Measurements from ENCODE around the gene PRKCE. TPM values are rescaled to one million over a fixed set of nuclear protein-coding genes. Genes with fewer than 3 reads are reported as not detected.

The PRKCE gene
- total and polyA plus RNA-seq, 2 donors (not counting 1 experiment from before 2014, with no cell fraction given): 14.1 to 19.0 TPM

- no peak overlapping the region for H2AFZ ChIP-seq (ENCODE audit: low read length)
- H3K36me3 ChIP-seq (ENCODE audit: control insufficient read depth, insufficient read depth, low read length): no peaks in the 10 kb centered on the region
- H3K79me2 ChIP-seq (ENCODE audit: control insufficient read depth, insufficient read depth, low read length): no peaks in the 10 kb centered on the region
- H3K9ac ChIP-seq (ENCODE audit: insufficient read depth, low read length): no peak overlapping the region
- peak overlapping the region; percentile 68 for H3K27ac ChIP-seq (ENCODE audit: insufficient read depth, low read length)
- no peaks in the 10 kb centered on the region for H3K27me3 ChIP-seq (ENCODE audit: control insufficient read depth, insufficient read depth, low read length)
- no peak overlapping the region for H3K4me3 ChIP-seq (replicated peaks in 1 of 4; ENCODE audit: control extremely low read depth in 1 of 4, insufficient read depth in 1 of 4, low read depth in 3 of 4, low read length in 4 of 4)
- peak; percentile 94 to 99 for DNase-seq (ENCODE audit: low read depth in 2 of 2)
- TF ChIP-seq EZH2 (IDR thresholded peaks at IDR 0.05; ENCODE audit: low read length, missing control alignments) (no peak), CTCF (conservative IDR thresholded peaks at IDR 0.05 in 1 of 2, IDR thresholded peaks at IDR 0.05 in 1 of 2; ENCODE audit: low read depth in 1 of 2, low read length in 2 of 2) (no peak)
- H3K4me1 ChIP-seq (ENCODE audit: control insufficient read depth, extremely low read depth, insufficient read depth, low read length): peaks cover 15% of the 10 kb centered on the region
- H4K20me1 ChIP-seq (ENCODE audit: control insufficient read depth, extremely low read depth, insufficient read depth, low read length): no peaks in the 10 kb centered on the region
- no peak overlapping the region for H3K4me2 ChIP-seq (ENCODE audit: extremely low read depth, insufficient read depth, low read length)
- no peaks in the 10 kb centered on the region for H3K9me3 ChIP-seq (ENCODE audit: control insufficient read depth, insufficient read depth, low read depth, low read length)
Measured at GRCh38 chr2:46082531-46083485, 431.3 kb downstream of the PRKCE start.

DNA sequence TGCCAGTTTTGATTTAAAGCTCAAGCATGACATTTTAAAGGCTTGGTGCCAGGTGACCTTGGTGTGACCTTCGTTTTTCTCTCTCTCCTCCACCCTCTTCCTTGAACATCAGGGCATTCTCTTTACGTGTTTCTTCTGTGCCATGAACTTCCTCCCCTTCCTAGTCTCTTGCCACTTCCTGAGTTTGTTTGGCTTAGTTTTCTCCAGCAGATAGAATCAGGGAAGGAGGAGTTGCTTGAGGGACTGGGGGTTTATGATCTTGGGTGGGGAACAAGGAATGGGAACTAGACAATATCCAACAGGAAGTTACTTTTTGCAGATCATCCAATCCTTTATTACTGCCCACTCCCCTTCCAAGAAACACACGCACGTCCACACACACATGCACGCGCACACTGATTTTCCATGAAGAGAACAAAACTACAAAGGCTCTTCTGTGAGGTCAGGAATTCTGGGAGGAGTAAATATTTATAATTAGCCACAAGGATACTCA is 435.1 kb downstream of the PRKCE start:
- Histone ChIP-seq H4K20me1 (ENCODE audit: control insufficient read depth, extremely low read depth, insufficient read depth, low read length) (no peaks in the 10 kb centered on the region), H3K36me3 (ENCODE audit: control insufficient read depth, insufficient read depth, low read length) (no peaks in the 10 kb centered on the region), H3K9ac (ENCODE audit: insufficient read depth, low read length) (no peak overlapping the region), H3K4me1 (ENCODE audit: control insufficient read depth, extremely low read depth, insufficient read depth, low read length) (peaks cover 14% of the 10 kb centered on the region), H3K9me3 (ENCODE audit: control insufficient read depth, insufficient read depth, low read depth, low read length) (no peaks in the 10 kb centered on the region), H3K79me2 (ENCODE audit: control insufficient read depth, insufficient read depth, low read length) (no peaks in the 10 kb centered on the region), H3K4me3 (replicated peaks in 1 of 4; ENCODE audit: control extremely low read depth in 1 of 4, insufficient read depth in 1 of 4, low read depth in 3 of 4, low read length in 4 of 4) (no peak overlapping the region), H3K4me2 (ENCODE audit: extremely low read depth, insufficient read depth, low read length) (no peak overlapping the region), H3K27me3 (ENCODE audit: control insufficient read depth, insufficient read depth, low read length) (no peaks in the 10 kb centered on the region), H3K27ac (ENCODE audit: insufficient read depth, low read length) (no peak overlapping the region), H2AFZ (ENCODE audit: low read length) (no peak overlapping the region)
- TF ChIP-seq EZH2 (IDR thresholded peaks at IDR 0.05; ENCODE audit: low read length, missing control alignments) (no peak), CTCF (conservative IDR thresholded peaks at IDR 0.05 in 1 of 2, IDR thresholded peaks at IDR 0.05 in 1 of 2; ENCODE audit: low read depth in 1 of 2, low read length in 2 of 2) (no peak)
- DNase-seq (ENCODE audit: low read depth in 2 of 2): no peak

DNA sequence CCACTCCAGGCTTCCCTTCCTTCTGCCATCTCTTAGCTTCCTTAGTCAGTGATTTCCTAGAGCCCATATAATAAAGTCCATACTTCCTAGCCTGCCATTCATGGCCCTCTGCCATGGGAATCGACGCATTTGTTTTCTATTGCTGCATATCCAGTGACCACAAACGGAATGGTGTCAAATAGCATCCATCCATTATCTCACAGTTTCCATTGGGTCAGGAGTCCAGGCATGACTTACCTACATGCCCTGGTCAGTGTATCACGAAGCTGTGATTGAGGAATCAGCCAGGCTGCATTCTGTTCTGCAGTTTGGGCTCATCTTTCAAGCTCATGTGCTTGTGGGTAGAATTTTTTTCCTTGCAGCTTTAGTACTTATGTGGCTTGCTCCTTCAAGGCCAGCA is 436.0 kb downstream of the PRKCE start:
- peaks cover 8% of the 10 kb centered on the region for H3K4me1 ChIP-seq (ENCODE audit: control insufficient read depth, extremely low read depth, insufficient read depth, low read length)
- H3K79me2 ChIP-seq (ENCODE audit: control insufficient read depth, insufficient read depth, low read length): no peaks in the 10 kb centered on the region
- H3K4me3 ChIP-seq (replicated peaks in 1 of 4; ENCODE audit: control extremely low read depth in 1 of 4, insufficient read depth in 1 of 4, low read depth in 3 of 4, low read length in 4 of 4): no peak overlapping the region
- no peak overlapping the region for H3K27ac ChIP-seq (ENCODE audit: insufficient read depth, low read length)
- TF ChIP-seq EZH2 (IDR thresholded peaks at IDR 0.05; ENCODE audit: low read length, missing control alignments) (no peak), CTCF (conservative IDR thresholded peaks at IDR 0.05 in 1 of 2, IDR thresholded peaks at IDR 0.05 in 1 of 2; ENCODE audit: low read depth in 1 of 2, low read length in 2 of 2) (no peak)
- no peaks in the 10 kb centered on the region for H3K27me3 ChIP-seq (ENCODE audit: control insufficient read depth, insufficient read depth, low read length)
- no peaks in the 10 kb centered on the region for H3K9me3 ChIP-seq (ENCODE audit: control insufficient read depth, insufficient read depth, low read depth, low read length)
- peak; percentile 59 to 66 for DNase-seq (ENCODE audit: low read depth in 2 of 2)
- no peaks in the 10 kb centered on the region for H4K20me1 ChIP-seq (ENCODE audit: control insufficient read depth, extremely low read depth, insufficient read depth, low read length)
- no peak overlapping the region for H3K9ac ChIP-seq (ENCODE audit: insufficient read depth, low read length)
- H3K36me3 ChIP-seq (ENCODE audit: control insufficient read depth, insufficient read depth, low read length): no peaks in the 10 kb centered on the region
- H3K4me2 ChIP-seq (ENCODE audit: extremely low read depth, insufficient read depth, low read length): no peak overlapping the region
- no peak overlapping the region for H2AFZ ChIP-seq (ENCODE audit: low read length)

Data from fibroblast of lung (primary cell).